HG03039 (cell line): ENCODE measurements around the gene MAGEB3.

Experiments
- ATAC-seq: cut with Tn5 transposase; IDR thresholded peaks from one replicate; pipeline ENCODE4 v1.9.1; 2021; ENCODE audit warnings: mild to moderate bottlenecking, moderate library complexity; ENCODE audit not compliant: unreplicated experiment

Gene MAGEB3

GRCh38 chrX:30275498-30275897 lies 45.0 kb downstream of the MAGEB3 start:
- no peak for ATAC-seq

- ATAC-seq = no peak
Observed at GRCh38 chrX:30278365-30278764, 47.9 kb downstream of the MAGEB3 start.

GRCh38 chrX:30280428-30280827 lies 50.0 kb downstream of the MAGEB3 start:
- ATAC-seq = no peak

DNA sequence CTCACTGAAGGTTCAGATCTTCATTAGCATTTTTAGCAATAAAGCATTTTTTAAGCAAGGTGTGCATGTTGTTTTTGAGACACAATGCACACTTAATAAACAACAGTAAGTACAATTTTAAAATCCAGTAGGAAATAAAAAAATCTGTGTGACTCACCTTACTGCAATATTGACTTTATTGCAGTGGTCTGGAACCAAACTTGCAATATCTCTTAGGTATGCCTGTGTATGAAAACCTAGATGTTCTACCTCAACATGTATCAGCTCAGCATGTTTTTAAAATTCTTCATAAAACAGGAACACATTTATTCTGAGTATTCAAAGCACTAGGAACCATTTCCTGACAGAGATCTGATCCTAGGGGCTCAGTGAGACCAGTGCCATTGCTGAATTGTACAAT lies 52.1 kb downstream of the MAGEB3 start:
- ATAC-seq = no peak

- no peak for ATAC-seq
Observed at GRCh38 chrX:30283456-30284200, 53.2 kb downstream of the MAGEB3 start.
